ENCODE measurements around the gene TCF25. TPM values are rescaled to one million over a fixed set of nuclear protein-coding genes. Genes with fewer than 3 reads are reported as not detected.
"Not testable (repeated sequence)": the region's sequence is repeated elsewhere in the genome, so short reads cannot be mapped to it uniquely, and the experiment has no call there.

The TCF25 gene
- total RNA-seq, 4 donors from 2014 or later, result 60.3 to 221 (median 126) TPM

DNA sequence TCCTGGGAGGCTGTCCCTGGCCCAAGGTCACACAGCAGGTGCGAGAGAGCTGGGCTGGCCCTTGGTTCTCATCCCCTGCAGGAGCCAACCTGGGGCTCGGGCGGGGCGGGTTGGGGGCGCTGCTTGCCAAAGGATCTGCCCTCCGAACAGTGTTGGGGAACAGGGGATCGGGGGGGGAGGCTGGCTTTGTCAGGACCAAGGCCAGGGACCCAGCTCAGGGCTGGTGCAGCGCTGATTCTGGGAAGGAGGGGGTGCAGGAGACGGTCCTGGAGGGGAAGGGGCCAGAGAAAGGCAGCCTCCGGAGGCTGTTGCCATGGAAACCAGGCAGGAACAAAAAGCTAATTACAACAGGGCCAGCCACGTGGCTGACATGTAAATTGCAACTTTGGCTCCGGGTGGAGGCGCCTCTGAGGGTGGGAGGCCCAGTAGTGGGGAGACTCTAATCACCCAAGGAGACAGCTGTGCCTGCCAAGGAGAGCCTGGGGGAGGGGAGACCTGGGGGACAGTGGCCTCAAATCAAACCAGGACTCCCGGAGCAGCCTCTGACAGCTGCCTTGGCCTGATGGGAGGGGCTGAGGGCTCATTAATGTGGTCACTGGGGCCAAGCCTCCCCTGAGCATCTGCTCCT lies 51.0 kb downstream of the TCF25 start:
- Histone ChIP-seq H3K36me3 (no peaks in the 10 kb centered on the region), H3K27ac (no peak overlapping the region), H3K4me1 (peaks cover 0 to 35% of the 10 kb centered on the region in 2 donors), H3K4me3 (no peak overlapping the region), H3K9me3 (no peaks in the 10 kb centered on the region), H3K27me3 (peaks cover 0 to 20% of the 10 kb centered on the region in 2 donors)
- TF ChIP-seq POLR2A (IDR thresholded peaks at IDR 0.05), result no peak
- TF ChIP-seq, protein P1, sequence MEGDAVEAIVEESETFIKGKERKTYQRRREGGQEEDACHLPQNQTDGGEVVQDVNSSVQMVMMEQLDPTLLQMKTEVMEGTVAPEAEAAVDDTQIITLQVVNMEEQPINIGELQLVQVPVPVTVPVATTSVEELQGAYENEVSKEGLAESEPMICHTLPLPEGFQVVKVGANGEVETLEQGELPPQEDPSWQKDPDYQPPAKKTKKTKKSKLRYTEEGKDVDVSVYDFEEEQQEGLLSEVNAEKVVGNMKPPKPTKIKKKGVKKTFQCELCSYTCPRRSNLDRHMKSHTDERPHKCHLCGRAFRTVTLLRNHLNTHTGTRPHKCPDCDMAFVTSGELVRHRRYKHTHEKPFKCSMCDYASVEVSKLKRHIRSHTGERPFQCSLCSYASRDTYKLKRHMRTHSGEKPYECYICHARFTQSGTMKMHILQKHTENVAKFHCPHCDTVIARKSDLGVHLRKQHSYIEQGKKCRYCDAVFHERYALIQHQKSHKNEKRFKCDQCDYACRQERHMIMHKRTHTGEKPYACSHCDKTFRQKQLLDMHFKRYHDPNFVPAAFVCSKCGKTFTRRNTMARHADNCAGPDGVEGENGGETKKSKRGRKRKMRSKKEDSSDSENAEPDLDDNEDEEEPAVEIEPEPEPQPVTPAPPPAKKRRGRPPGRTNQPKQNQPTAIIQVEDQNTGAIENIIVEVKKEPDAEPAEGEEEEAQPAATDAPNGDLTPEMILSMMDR (IDR thresholded peaks at IDR 0.05), result no peak
- intact Hi-C loops (cut with DNase I; ENCODE audit: low total_unique reads), result no loop called here
- no peak for DNase-seq

GRCh38 chr16:89924925-89925307 lies 51.5 kb downstream of the TCF25 start:
- Histone ChIP-seq H3K4me1 (peaks cover 0 to 35% of the 10 kb centered on the region in 2 donors), H3K27ac (no peak overlapping the region), H3K36me3 (no peaks in the 10 kb centered on the region), H3K9me3 (no peaks in the 10 kb centered on the region), H3K4me3 (no peak overlapping the region), H3K27me3 (peaks cover 0 to 20% of the 10 kb centered on the region in 2 donors)
- intact Hi-C loops (cut with DNase I; ENCODE audit: low total_unique reads), result no loop called here
- TF ChIP-seq, protein P1 (IDR thresholded peaks at IDR 0.05), result no peak
- TF ChIP-seq POLR2A (IDR thresholded peaks at IDR 0.05), result no peak
- DNase-seq, result no peak

- H3K4me1 ChIP-seq, result peaks cover 0 to 35% of the 10 kb centered on the region in 2 donors
- H3K27me3 ChIP-seq, result peaks cover 0 to 20% of the 10 kb centered on the region in 2 donors
Measured at GRCh38 chr16:89925596-89926079, 52.2 kb downstream of the TCF25 start.

DNA sequence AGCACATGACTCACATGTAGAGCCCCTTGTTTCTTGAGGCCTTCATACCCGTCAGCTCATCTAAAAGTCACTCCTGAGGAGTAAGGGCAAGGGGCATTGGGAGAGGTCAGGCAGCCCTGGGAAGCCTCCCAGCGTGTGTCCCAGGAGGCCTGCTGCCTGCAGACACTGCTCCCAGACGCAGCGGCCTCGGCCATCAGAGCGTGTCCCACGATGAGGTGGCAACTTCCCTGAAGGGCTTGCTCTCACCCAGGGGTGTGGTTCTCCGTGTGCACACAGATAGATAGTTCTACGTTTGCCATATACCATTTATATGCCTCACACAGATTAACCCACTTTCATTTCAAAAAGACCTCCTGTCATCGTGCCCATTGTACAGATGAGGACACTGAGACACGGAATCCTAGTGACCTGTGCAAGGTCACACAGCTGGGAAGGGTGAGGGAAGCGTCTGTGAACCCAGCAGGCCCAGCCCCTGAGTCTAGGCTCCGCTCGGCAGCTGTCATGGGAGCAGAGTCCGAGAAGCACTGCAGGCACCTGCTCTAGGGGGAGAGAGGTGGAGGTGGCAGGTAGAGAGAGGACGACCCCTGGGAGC lies 58.0 kb downstream of the TCF25 start:
- DNase-seq, result no peak
- no peak for TF ChIP-seq POLR2A (IDR thresholded peaks at IDR 0.05)
- TF ChIP-seq, protein P1 (IDR thresholded peaks at IDR 0.05), result no peak
- H3K4me1 ChIP-seq, result no peaks in the 10 kb centered on the region
- no peaks in the 10 kb centered on the region for H3K27me3 ChIP-seq
- no peak overlapping the region for H3K4me3 ChIP-seq
- H3K9me3 ChIP-seq, result no peaks in the 10 kb centered on the region
- H3K27ac ChIP-seq, result no peak overlapping the region
- no peaks in the 10 kb centered on the region for H3K36me3 ChIP-seq
- intact Hi-C loops (cut with DNase I; ENCODE audit: low total_unique reads), result no loop called here

More at GRCh38 chr16:89925596-89926079, 52.2 kb downstream of the TCF25 start:
- no peaks in the 10 kb centered on the region for H3K36me3 ChIP-seq
- no peak for DNase-seq
- H3K9me3 ChIP-seq, result no peaks in the 10 kb centered on the region
- TF ChIP-seq POLR2A (IDR thresholded peaks at IDR 0.05), result no peak
- TF ChIP-seq, protein P1 (IDR thresholded peaks at IDR 0.05), result no peak
- no peak overlapping the region for H3K27ac ChIP-seq
- intact Hi-C loops (cut with DNase I; ENCODE audit: low total_unique reads), result no loop called here
- H3K4me3 ChIP-seq, result peak overlapping the region in 1 of 2 donors; percentile 7

DNA sequence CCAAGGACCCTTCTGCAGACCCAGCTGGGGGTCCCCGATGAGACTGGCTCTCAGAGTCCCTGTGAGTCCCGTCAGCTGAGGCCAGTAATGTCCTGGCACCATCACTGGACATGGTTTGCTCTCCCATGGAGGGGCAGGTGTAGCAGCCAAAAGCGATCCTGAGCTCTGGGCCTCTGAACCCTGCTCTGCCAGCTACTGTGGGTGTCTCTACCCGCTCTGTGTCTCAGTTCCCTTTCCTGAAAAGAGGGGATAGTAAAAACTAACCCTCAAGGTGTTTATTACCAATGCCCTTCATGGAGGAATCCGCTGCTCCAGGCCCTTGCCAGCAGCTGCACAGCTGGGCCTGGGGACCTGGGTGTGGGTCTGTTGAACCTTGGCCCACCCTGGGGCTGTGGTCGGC lies 58.6 kb downstream of the TCF25 start:
- Histone ChIP-seq H3K27ac (no peak overlapping the region), H3K4me3 (no peak overlapping the region), H3K27me3 (no peaks in the 10 kb centered on the region), H3K9me3 (no peaks in the 10 kb centered on the region), H3K4me1 (no peaks in the 10 kb centered on the region), H3K36me3 (no peaks in the 10 kb centered on the region)
- no peak for DNase-seq
- intact Hi-C loops (cut with DNase I; ENCODE audit: low total_unique reads), result no loop called here
- no peak for TF ChIP-seq POLR2A (IDR thresholded peaks at IDR 0.05)
- TF ChIP-seq, protein P1 (IDR thresholded peaks at IDR 0.05), result no peak

DNA sequence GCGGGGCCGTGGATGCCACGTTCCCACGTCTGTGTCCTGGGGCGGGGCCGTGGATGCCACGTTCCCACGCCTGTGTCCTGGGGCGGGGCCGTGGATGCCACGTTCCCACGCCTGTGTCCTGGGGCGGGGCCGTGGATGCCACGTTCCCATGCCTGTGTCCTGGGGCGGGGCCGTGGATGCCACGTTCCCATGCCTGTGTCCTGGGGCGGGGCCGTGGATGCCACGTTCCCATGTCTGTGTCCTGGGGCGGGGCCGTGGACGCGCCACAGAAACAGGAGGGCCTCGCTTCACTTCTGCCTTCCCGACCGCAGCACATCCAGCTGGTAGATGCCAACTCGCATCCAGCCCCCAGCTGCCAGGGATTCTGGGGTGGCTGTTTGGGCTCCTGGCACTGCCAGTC lies 60.6 kb downstream of the TCF25 start:
- H3K4me3 ChIP-seq; H3K27me3 ChIP-seq; H3K36me3 ChIP-seq; H3K4me1 ChIP-seq; H3K27ac ChIP-seq; H3K9me3 ChIP-seq; intact Hi-C loops (cut with DNase I; ENCODE audit: low total_unique reads); DNase-seq: not testable (repeated sequence)

Measured in uterus (tissue), 4 donors.